HepG2 (cell line): Measurements from ENCODE around the gene FAAP20. TPM values are rescaled to one million over a fixed set of nuclear protein-coding genes. Genes with fewer than 3 reads are reported as not detected.

Source experiments
- DNMT1 ChIP-seq: sonication (generic); formaldehyde crosslinking; IDR thresholded peaks from 2 replicates; pipeline ENCODE4 v1.5.1; 2020; ENCODE audit warnings: mild to moderate bottlenecking, missing genetic modification reagents
- GTF3A ChIP-seq: sonication (generic); formaldehyde crosslinking; conservative IDR thresholded peaks from 2 replicates; pipeline ENCODE4 v1.4.0; 2020; ENCODE audit warnings: mild to moderate bottlenecking, missing genetic modification reagents
- IKZF1 ChIP-seq: fragments of 450-650 bp; IDR thresholded peaks from 2 replicates; pipeline ENCODE4 v1.7.1; 2016
- NFE2L1 ChIP-seq: sonication (generic); formaldehyde crosslinking; IDR thresholded peaks from 2 replicates; pipeline ENCODE4 v1.4.0; 2020; ENCODE audit warnings: missing genetic modification reagents, mild to moderate bottlenecking, borderline replicate concordance
- SMYD3 ChIP-seq: sonication (generic); formaldehyde crosslinking; IDR thresholded peaks from 2 replicates; pipeline ENCODE4 v1.8.1; 2023; ENCODE audit warnings: mild to moderate bottlenecking, missing genetic modification reagents
- ZMYM2 ChIP-seq: sonication (generic); formaldehyde crosslinking; IDR thresholded peaks from 2 replicates; pipeline ENCODE4 v1.8.0; 2022; ENCODE audit warnings: mild to moderate bottlenecking, missing genetic modification reagents
- ZNF263 ChIP-seq: sonication (generic); formaldehyde crosslinking; IDR thresholded peaks from 2 replicates; pipeline ENCODE4 v1.4.0; 2020; ENCODE audit warnings: missing genetic modification reagents
- ZNF713 ChIP-seq: sonication (generic); formaldehyde crosslinking; IDR thresholded peaks from 2 replicates; pipeline ENCODE4 v1.4.0; 2020; ENCODE audit warnings: mild to moderate bottlenecking, missing genetic modification reagents
- ZNF766 ChIP-seq: sonication (generic); formaldehyde crosslinking; IDR thresholded peaks from 2 replicates; pipeline ENCODE4 v1.5.0; 2020; ENCODE audit warnings: missing genetic modification reagents, borderline replicate concordance
- polyA plus RNA-seq, 8 experiments: library from polyadenylated mRNA; depleted of rRNA in 3 of 8; stranded (reverse) in 7 of 8; unstranded in 1 of 8; fragments of >200 nt; fragmentation: Illumina TruSeq in 4 of 8; extraction: Trizol in 4 of 8; gene quantifications; 2 replicates each; pipeline versions ENCODE4 v1.2.1 to v1.2.3, GENCODE V29; 2011 to 2016; ENCODE audit warnings: low read depth in 4 of 8, missing spikeins in 1 of 8, mixed read lengths in 1 of 8; ENCODE audit not compliant: insufficient read depth in 1 of 8
- total RNA-seq, 5 experiments: library from RNA; depleted of rRNA; stranded (reverse); fragments of >200 nt; fragmentation: Illumina TruSeq; extraction: Trizol; gene quantifications; 2 replicates each; pipeline ENCODE4 v1.2.3, GENCODE V29; 2016; ENCODE audit warnings: low read depth in 1 of 5
- TF ChIP-seq, protein P1 (sequence below), 2 experiments: sonication (generic) in 1 of 2; formaldehyde crosslinking in 1 of 2; IDR thresholded peaks; 2 replicates each; pipeline versions ENCODE4 v1.6.1 to v1.9.0; 2014 to 2022; ENCODE audit warnings: antibody characterized with exemption in 1 of 2, borderline replicate concordance in 1 of 2, inconsistent platforms in 1 of 2, low read depth in 1 of 2, missing genetic modification reagents in 1 of 2
- TF ChIP-seq, protein P2 (sequence below), 2 experiments: IDR thresholded peaks; 2 replicates each; pipeline ENCODE4 v1.6.1; 2011 to 2012; ENCODE audit warnings: low read length in 2 of 2, borderline replicate concordance in 1 of 2, low read depth in 1 of 2, mild to moderate bottlenecking in 1 of 2, moderate library complexity in 1 of 2
- TF ChIP-seq, protein P3 (sequence below): sonication (generic); formaldehyde crosslinking; IDR thresholded peaks from 2 replicates; pipeline ENCODE4 v1.8.0; 2022; ENCODE audit warnings: missing genetic modification reagents, mild to moderate bottlenecking, borderline replicate concordance
- TF ChIP-seq, protein P4 (sequence below): sonication (generic); formaldehyde crosslinking; IDR thresholded peaks from 2 replicates; pipeline ENCODE4 v1.8.0; 2022; ENCODE audit warnings: missing genetic modification reagents, low read depth, mild to moderate bottlenecking, borderline replicate concordance
- TF ChIP-seq, protein P5 (sequence below): sonication (generic); formaldehyde crosslinking; IDR thresholded peaks from 2 replicates; pipeline ENCODE4 v1.4.0; 2020; ENCODE audit warnings: missing genetic modification reagents

FAAP20 gene
- total and polyA plus RNA-seq, 2 of the 13 experiments (the other 11 are each of a cell fraction or from before 2014, with no cell fraction given): 9.6 to 10.8 TPM

DNA sequence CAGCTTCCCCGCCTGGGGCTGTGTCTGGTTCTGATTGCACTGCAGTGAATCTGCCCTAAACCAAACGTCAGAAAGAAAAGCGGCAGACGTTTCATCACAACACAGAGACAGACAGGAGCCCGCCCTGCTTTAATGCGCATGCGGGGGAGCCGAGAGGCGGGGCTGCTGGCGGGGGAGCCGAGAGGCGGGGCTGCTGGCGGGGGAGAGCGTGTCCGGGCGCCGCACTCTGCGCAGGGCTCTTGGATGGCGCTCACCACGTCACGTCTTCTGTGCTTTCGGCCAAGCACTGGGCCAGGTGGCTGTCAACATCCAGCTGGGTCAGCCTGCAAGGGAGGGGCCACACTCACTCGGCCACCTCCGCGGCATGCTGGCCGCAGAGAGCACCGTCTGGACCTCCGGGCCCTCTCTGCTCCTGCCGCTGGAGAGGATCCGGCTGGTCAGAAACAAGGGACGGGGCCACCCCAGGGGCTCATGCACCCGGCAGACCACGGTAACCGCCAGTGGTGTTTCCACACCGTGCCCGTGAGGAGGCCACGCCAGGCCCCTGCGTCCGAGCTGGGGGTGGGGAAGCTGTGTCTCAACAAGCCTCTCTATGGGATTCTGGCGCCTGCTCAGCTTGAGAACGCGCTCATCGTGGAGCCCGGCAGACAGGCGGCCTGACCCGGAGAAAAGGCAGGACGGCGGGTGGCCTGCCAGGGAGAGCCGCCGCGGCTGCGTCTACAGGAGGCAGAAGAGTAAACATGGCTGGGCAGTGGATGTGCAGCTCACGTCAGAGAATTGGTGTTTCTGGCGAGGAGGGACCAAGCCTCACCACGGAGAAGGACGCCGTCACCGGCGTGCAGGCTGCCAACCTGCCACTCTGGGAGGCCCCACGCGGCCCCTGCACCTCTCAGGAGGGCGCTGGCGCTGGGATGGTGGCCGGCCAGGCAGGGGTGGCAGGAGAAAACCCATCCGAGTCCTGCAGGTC is 4.8 kb downstream of the FAAP20 start (continued):
- TF ChIP-seq, protein P1, sequence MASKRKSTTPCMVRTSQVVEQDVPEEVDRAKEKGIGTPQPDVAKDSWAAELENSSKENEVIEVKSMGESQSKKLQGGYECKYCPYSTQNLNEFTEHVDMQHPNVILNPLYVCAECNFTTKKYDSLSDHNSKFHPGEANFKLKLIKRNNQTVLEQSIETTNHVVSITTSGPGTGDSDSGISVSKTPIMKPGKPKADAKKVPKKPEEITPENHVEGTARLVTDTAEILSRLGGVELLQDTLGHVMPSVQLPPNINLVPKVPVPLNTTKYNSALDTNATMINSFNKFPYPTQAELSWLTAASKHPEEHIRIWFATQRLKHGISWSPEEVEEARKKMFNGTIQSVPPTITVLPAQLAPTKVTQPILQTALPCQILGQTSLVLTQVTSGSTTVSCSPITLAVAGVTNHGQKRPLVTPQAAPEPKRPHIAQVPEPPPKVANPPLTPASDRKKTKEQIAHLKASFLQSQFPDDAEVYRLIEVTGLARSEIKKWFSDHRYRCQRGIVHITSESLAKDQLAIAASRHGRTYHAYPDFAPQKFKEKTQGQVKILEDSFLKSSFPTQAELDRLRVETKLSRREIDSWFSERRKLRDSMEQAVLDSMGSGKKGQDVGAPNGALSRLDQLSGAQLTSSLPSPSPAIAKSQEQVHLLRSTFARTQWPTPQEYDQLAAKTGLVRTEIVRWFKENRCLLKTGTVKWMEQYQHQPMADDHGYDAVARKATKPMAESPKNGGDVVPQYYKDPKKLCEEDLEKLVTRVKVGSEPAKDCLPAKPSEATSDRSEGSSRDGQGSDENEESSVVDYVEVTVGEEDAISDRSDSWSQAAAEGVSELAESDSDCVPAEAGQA (IDR thresholded peaks at IDR 0.05; ENCODE audit: low read depth): no peak
- TF ChIP-seq, protein P1 (CRISPR knock-in tag; IDR thresholded peaks at IDR 0.05; ENCODE audit: borderline replicate concordance): no peak
- TF ChIP-seq ZNF713 (CRISPR knock-in tag) (0 out of 2 replicates have a peak, but pooled peaks have one; percentile 1), NFE2L1 (no peak), GTF3A (CRISPR knock-in tag) (peak; percentile 92; the same call in 1 of the 2 replicates), ZNF263 (no peak; the same call in none of the 2 replicates), DNMT1 (CRISPR knock-in tag) (peak; percentile 44; the same call in 1 of the 2 replicates), ZMYM2 (CRISPR knock-in tag) (0 out of 2 replicates have a peak, but pooled peaks have one; percentile 26), SMYD3 (no peak), IKZF1 (no peak), ZNF766 (no peak)
- TF ChIP-seq, protein P2, sequence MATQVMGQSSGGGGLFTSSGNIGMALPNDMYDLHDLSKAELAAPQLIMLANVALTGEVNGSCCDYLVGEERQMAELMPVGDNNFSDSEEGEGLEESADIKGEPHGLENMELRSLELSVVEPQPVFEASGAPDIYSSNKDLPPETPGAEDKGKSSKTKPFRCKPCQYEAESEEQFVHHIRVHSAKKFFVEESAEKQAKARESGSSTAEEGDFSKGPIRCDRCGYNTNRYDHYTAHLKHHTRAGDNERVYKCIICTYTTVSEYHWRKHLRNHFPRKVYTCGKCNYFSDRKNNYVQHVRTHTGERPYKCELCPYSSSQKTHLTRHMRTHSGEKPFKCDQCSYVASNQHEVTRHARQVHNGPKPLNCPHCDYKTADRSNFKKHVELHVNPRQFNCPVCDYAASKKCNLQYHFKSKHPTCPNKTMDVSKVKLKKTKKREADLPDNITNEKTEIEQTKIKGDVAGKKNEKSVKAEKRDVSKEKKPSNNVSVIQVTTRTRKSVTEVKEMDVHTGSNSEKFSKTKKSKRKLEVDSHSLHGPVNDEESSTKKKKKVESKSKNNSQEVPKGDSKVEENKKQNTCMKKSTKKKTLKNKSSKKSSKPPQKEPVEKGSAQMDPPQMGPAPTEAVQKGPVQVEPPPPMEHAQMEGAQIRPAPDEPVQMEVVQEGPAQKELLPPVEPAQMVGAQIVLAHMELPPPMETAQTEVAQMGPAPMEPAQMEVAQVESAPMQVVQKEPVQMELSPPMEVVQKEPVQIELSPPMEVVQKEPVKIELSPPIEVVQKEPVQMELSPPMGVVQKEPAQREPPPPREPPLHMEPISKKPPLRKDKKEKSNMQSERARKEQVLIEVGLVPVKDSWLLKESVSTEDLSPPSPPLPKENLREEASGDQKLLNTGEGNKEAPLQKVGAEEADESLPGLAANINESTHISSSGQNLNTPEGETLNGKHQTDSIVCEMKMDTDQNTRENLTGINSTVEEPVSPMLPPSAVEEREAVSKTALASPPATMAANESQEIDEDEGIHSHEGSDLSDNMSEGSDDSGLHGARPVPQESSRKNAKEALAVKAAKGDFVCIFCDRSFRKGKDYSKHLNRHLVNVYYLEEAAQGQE (IDR thresholded peaks at IDR 0.05; ENCODE audit: borderline replicate concordance in 1 of 2, low read depth in 1 of 2, low read length in 2 of 2): no peak
- TF ChIP-seq, protein P3, sequence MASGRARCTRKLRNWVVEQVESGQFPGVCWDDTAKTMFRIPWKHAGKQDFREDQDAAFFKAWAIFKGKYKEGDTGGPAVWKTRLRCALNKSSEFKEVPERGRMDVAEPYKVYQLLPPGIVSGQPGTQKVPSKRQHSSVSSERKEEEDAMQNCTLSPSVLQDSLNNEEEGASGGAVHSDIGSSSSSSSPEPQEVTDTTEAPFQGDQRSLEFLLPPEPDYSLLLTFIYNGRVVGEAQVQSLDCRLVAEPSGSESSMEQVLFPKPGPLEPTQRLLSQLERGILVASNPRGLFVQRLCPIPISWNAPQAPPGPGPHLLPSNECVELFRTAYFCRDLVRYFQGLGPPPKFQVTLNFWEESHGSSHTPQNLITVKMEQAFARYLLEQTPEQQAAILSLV (CRISPR knock-in tag): no peak
- TF ChIP-seq, protein P4, sequence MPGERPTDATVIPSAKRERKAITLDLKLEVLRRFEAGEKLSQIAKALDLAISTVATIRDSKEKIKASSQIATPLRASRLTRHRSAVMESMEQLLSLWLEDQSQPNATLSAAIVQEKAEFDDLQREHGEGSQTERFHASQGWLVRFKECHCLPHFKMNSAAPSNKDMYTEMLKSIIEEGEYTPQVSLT (CRISPR knock-in tag): no peak
- TF ChIP-seq, protein P5, sequence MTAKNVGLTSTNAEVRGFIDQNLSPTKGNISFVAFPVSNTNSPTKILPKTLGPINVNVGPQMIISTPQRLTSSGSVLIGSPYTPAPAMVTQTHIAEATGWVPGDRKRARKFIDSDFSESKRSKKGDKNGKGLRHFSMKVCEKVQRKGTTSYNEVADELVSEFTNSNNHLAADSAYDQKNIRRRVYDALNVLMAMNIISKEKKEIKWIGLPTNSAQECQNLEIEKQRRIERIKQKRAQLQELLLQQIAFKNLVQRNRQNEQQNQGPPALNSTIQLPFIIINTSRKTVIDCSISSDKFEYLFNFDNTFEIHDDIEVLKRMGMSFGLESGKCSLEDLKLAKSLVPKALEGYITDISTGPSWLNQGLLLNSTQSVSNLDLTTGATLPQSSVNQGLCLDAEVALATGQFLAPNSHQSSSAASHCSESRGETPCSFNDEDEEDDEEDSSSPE (CRISPR knock-in tag): peak; percentile 33; the same call in 1 of the 2 replicates
